Progenitor cell of endocrine pancreas (in vitro differentiated cells): ENCODE data around the gene S100A13. TPM values are rescaled to one million over a fixed set of nuclear protein-coding genes. Genes with fewer than 3 reads are reported as not detected.

ENCODE experiments used
- DNase-seq: peaks from one replicate; pipeline ENCODE4 v3.0.0; 2021; ENCODE audit warnings: low spot score; ENCODE audit not compliant: unreplicated experiment
- H3K27ac Mint-ChIP-seq: 2 replicates; pipeline ENCODE4 v1.8.0; 2021; ENCODE audit warnings: mild to moderate bottlenecking, moderate library complexity, mixed read lengths
- H3K27me3 Mint-ChIP-seq: 2 replicates; pipeline ENCODE4 v1.8.0; 2021; ENCODE audit warnings: mixed read lengths
- H3K36me3 Mint-ChIP-seq: 2 replicates; pipeline ENCODE4 v1.8.0; 2022; ENCODE audit warnings: mixed read lengths; ENCODE audit not compliant: insufficient read depth
- H3K4me1 Mint-ChIP-seq: 2 replicates; pipeline ENCODE4 v1.8.0; 2021; ENCODE audit warnings: low read depth, mixed read lengths
- H3K4me3 Mint-ChIP-seq: 2 replicates; pipeline ENCODE4 v1.8.0; 2021; ENCODE audit warnings: low read depth, mild to moderate bottlenecking, moderate library complexity, mixed read lengths
- H3K9me3 Mint-ChIP-seq: 2 replicates; pipeline ENCODE4 v1.8.0; 2021; ENCODE audit warnings: low read depth, mixed read lengths
- total RNA-seq: library from RNA; stranded (reverse); gene quantifications from 2 replicates; pipeline ENCODE4 v1.2.1, GENCODE V29; 2021
- TF ChIP-seq, protein P1 (sequence below): fragments of 200-600 bp; sonication (generic); IDR thresholded peaks from one replicate; pipeline ENCODE4 v1.5.0; 2021; ENCODE audit warnings: antibody characterized with exemption, mild to moderate bottlenecking; ENCODE audit not compliant: unreplicated experiment

S100A13 gene
- total RNA-seq, 1 donor from 2014 or later, result 63.6 TPM

DNA sequence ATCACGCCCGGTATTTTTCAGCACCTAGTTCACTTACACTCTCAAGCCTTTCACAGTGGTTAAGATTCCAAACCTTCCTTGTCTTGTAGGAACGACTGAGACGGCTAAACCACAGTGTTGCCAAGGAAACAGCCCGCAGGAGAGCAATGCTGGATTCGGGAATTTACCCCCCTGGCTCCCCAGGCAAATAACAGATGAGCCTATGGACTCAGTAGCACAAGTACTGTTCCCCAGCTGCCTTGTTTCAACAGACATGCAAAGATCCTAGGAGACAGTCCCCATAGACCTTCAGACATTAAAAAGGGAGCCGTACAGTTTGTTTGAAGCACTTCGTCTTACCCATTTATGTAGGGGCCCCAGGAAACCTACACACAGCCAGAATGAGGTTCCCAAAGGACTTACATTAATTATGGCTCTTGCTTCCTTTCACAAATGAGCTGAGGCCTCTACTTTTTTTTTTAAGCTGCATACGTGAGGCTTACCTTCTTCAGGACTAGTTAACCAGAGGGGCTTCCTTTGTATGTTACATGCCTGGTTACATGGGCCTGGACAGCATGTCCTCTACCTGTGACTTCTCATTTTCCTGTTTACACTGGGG lies 33.9 kb upstream of the S100A13 start:
- TF ChIP-seq, protein P1, sequence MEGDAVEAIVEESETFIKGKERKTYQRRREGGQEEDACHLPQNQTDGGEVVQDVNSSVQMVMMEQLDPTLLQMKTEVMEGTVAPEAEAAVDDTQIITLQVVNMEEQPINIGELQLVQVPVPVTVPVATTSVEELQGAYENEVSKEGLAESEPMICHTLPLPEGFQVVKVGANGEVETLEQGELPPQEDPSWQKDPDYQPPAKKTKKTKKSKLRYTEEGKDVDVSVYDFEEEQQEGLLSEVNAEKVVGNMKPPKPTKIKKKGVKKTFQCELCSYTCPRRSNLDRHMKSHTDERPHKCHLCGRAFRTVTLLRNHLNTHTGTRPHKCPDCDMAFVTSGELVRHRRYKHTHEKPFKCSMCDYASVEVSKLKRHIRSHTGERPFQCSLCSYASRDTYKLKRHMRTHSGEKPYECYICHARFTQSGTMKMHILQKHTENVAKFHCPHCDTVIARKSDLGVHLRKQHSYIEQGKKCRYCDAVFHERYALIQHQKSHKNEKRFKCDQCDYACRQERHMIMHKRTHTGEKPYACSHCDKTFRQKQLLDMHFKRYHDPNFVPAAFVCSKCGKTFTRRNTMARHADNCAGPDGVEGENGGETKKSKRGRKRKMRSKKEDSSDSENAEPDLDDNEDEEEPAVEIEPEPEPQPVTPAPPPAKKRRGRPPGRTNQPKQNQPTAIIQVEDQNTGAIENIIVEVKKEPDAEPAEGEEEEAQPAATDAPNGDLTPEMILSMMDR, result no peak
- no peak for DNase-seq
- Mint-ChIP-seq H3K4me3 (peak overlapping the region; percentile 40), H3K27me3 (no peaks in the 10 kb centered on the region), H3K27ac (peak overlapping the region; percentile 93), H3K36me3 (peaks cover 29% of the 10 kb centered on the region), H3K9me3 (no peaks in the 10 kb centered on the region), H3K4me1 (peaks cover 11% of the 10 kb centered on the region)

DNA sequence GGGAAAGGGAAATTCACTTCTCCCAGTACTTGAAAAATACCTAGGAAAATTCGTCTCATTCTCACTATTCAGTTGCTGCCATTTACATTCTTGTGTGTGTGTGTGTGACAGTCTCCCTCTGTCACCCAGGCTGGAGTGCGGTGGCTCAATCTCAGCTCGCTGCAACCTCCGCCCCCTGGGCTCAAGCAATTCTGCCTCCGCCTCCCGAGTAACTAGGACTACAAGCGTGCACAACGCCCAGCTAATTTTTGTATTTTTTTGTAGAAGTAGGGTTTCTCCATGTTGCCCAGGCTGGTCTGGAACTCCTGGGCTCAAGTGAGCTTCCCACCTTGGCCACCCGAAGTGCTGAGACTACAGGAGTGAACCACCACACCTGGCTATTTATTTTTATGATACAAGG lies 32.4 kb upstream of the S100A13 start:
- Mint-ChIP-seq H3K27ac (peak overlapping the region; percentile 96), H3K4me3 (peak overlapping the region; percentile 95)

DNA sequence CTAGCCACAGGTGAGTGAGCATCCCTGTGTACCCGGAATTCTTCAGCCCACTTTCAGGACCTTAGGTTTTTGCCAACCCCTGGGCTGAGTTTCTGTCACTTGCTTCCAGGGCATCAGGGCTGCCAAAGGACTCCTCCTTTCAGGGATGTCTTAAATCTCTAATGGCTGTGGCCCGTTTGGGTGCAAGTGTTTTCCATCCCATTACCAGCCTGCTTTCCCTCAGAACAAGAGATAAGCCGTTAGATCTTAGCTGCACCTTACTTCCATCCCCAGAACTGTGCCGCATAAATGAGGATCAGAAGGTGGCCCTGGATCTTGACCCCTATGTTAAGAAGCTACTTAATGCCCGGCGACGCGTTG lies 31.9 kb upstream of the S100A13 start:
- Mint-ChIP-seq H3K9me3 (no peaks in the 10 kb centered on the region), H3K36me3 (peaks cover 18% of the 10 kb centered on the region), H3K27ac (peak overlapping the region; percentile 96), H3K27me3 (no peaks in the 10 kb centered on the region), H3K4me1 (peaks cover 18% of the 10 kb centered on the region), H3K4me3 (peak overlapping the region; percentile 95)
- TF ChIP-seq, protein P1, result no peak
- DNase-seq, result no peak

More for the DNA sequence above, 32.4 kb upstream of the S100A13 start:
- TF ChIP-seq, protein P1, result no peak
- Mint-ChIP-seq H3K4me1 (peaks cover 14% of the 10 kb centered on the region), H3K27me3 (no peaks in the 10 kb centered on the region), H3K36me3 (peaks cover 19% of the 10 kb centered on the region), H3K9me3 (no peaks in the 10 kb centered on the region)
- no peak for DNase-seq

DNA sequence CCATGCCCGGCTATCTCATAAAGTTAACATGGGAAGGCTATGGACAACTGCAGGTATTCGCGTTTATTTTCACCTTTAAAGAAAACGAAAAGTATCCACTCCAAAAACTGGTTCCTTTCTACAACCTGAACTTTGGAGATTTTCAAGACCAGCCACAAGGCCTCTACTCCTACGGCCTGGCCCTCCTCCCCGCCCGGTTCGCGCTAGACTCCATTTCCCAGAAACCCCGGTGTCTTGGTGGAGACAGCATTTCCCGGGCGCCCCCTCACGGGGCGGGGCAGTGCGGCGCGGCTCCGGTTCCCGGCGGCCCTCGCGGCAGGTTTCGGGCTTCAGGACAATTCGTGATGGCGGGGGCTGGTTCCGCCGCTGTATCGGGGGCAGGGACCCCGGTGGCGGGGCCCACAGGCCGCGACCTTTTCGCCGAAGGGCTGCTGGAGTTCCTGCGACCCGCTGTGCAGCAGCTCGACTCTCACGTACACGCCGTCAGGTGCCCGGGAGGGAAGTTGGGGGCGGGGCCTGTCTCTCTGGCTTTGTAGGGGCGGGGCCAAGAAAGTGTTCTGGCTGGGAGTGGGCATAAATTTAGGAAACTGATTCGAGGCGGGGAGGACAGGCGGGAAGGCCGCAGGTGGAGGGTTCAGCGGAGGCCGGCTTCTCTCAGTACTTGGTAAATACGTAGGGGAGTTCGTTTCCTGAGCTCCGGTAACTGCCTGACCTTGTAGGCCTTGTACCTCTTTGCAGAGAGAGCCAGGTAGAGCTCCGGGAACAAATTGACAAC lies 31.3 kb upstream of the S100A13 start, which contains the start of gene SNAPIN:
TSS of gene SNAPIN (plus strand) at position 304 of the 775 bp plus-strand sequence. CDS start at position 345, 41 bp downstream.
- TF ChIP-seq, protein P1, result peak; percentile 22
- H3K27me3 Mint-ChIP-seq, result no peaks in the 10 kb centered on the region
- DNase-seq, result peak; percentile 75
- peaks cover 20% of the 10 kb centered on the region for H3K4me1 Mint-ChIP-seq
- H3K4me3 Mint-ChIP-seq, result peak within 1 kb of the TSS; percentile 95
- no peaks in the 10 kb centered on the region for H3K9me3 Mint-ChIP-seq
- peak within 1 kb of the TSS; percentile 96 for H3K27ac Mint-ChIP-seq
- H3K36me3 Mint-ChIP-seq, result peaks cover 15% of the 10 kb centered on the region

DNA sequence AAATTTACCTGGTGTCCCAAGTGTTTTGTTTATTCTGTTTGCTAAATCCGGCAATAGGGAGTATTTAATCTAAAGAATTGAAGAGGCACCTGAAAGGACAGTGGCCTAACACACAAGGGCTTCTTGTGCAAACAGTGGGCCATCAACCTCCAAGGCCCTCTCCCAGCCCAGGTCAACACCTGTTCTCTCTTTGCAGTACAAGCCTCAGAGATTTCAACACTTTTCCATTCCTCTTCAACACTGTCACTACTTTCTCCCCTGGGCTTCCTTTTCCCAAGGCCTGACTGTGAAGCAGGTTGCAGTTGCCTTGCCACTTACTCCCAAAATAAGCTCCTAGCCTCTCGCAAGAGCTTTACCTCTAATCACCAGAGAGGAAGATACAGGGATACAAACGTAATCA lies 28.0 kb upstream of the S100A13 start:
- peaks cover 19% of the 10 kb centered on the region for H3K4me1 Mint-ChIP-seq
- H3K36me3 Mint-ChIP-seq, result no peaks in the 10 kb centered on the region
- no peaks in the 10 kb centered on the region for H3K27me3 Mint-ChIP-seq
- H3K4me3 Mint-ChIP-seq, result no peak overlapping the region
- TF ChIP-seq, protein P1, result no peak
- no peaks in the 10 kb centered on the region for H3K9me3 Mint-ChIP-seq
- no peak for DNase-seq
- peak overlapping the region; percentile 85 for H3K27ac Mint-ChIP-seq
